HG02763 (cell line): ENCODE results near the gene ZNF697.

ENCODE experiments used
- ATAC-seq: cut with Tn5 transposase; IDR thresholded peaks from one replicate; pipeline ENCODE4 v1.9.1; 2021; ENCODE audit warnings: mild to moderate bottlenecking, moderate library complexity; ENCODE audit not compliant: unreplicated experiment

The ZNF697 gene

DNA sequence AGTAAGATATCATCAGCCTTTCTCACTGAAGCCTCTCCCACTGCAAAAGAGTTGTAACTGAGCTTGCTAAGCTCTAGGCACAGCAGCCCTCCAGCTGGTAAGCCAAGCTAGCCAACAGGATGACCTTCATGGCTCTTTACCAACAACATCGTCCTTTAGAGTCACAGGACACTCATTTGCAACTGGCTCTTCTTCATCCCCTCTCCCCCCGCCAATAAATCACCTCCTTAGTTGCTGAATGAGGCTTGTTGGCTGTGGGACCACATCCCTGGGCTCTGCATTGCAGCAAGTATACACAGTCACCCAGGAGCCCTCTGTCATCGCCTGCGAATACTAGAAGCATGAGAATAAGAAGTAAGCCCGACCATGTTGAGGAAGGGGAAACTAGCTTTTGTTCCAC lies 16.0 kb upstream of the ZNF697 start:
- ATAC-seq, result no peak

DNA sequence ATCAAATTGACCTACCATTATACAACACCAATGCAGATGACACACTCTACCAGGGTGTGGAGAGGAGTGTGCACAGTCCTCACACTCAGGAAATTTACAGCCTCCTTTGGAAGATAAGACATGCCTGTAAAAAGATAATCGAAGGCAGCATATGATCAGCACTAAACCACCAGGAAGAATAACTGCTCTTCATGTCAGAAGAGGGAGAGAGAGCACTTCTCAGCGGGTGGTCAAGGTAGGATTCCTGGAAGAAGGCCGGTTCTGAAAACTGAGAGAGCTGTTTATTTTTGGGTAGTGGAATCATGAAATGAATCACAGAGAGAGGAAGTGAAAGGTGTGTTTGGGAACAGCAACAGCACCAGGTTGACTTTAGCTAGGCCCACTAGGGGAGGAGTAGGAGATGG lies 14.0 kb upstream of the ZNF697 start:
- peak; percentile 66 for ATAC-seq

DNA sequence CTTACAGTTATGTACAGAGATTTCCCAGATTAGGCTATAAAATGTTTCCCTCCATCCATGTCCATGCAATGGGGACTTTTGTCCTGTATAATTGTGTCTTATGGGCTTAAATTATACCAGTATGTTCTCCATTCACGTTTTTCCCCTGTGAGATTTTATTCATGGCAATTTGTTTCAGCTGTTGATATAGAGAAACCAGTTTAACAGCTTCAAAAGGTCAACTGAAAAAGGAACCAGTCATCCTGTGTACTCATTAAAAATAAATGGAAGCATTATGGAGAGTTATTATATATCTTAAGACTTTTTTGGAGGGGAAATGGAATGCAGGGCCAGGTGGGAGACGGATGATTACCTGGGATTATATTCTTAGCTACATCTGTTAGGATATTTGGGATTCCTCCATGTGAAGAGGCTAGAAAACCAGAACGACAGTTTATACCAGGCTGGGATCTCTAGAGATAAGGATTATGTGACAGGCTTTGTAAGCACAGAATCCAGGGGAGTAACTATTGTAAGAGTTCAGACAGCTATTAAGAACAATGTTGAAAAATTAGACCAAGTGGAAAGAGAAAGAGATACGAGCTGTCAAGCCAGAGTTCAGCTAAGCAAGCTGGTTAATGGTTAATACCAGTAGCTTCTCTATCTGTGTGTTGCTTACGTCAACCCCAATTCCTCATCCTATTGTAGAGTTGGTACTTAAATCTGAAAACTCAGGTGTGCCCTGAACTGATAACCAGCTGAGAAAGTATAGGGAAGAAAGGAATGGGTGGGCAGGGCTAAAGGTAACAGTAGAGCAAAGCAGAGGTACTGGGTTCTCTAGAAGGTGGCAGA lies 12.4 kb upstream of the ZNF697 start:
- peak; percentile 70 for ATAC-seq

DNA sequence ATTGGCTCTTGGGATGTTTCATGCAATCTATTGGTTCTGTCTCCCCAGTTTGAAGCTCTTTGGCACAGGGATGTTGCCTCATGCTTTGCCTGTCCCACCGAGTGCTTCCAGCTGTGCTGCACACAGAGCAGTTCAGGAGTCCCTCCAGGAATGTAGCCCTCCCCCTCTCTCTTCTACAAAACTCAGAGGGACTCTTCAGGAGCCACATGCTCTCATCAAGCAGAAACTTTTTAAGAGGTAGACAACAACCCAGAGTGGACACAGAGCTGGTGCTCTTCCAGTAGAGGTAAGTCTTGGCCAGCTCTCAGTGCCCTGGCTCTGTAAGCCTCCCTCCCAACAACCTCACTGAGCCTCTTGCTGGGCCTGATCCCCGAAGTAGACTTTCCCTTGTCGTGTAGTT lies 11.6 kb upstream of the ZNF697 start:
- no peak for ATAC-seq

DNA sequence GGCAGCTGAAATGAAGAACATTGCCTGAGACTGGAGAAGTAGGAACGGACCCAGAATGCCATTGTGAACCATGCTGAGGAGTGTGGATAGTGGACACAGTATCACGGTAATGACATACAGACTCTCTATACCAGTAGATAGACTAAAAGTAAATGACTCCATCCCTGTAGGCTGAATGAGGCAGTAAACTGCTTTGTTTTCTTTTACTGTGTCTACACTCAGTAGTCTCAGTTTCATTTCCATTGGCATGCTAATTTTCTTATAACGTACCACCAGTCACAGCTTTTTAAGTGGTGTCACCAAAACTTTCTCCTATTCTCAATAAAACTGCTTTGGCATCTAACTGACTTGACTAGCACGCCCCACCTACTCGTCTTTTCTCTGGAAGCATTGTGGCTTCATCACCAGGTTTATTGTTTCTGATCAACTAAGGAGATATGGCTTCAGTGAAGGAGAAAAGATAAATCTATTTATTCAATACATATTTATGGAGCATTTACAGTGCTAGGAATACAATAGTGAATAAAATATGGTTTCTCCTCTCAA lies 8.4 kb upstream of the ZNF697 start:
- ATAC-seq, result peak; percentile 38

DNA sequence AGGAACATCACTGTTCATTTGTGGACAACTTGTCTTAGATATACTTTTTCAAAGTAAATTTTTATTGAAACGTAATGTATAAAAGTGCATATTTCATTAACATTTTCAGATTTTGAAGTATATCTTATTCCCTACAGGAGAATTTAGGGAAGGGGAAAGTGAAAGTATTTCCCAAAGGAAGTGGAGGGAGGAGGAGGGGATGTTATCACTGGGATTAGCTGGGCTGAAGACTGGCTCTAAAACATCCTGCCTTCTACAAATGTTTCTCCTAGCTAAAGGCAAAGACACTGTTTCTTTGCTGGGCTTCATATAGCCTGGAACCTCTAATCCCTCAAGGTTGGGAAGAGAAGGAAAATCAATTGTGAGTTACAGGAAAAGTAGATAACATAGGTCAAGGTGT lies 7.1 kb upstream of the ZNF697 start:
- no peak for ATAC-seq

DNA sequence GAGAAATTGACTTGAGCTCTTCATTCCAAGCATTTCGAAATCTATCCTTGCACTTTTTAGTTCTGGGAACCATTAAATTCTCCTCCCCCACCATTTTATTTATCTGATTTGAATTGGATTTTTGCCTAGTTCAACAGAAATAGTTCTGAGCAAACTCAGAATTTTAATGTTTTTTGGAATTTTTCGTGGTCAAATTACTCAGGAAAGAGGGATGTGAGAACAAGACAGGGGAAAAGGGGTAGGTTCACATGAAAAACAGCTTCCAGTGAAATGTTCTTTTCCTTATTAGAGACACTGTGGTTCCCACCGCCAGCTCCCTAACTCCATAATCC lies 5.7 kb upstream of the ZNF697 start:
- no peak for ATAC-seq

DNA sequence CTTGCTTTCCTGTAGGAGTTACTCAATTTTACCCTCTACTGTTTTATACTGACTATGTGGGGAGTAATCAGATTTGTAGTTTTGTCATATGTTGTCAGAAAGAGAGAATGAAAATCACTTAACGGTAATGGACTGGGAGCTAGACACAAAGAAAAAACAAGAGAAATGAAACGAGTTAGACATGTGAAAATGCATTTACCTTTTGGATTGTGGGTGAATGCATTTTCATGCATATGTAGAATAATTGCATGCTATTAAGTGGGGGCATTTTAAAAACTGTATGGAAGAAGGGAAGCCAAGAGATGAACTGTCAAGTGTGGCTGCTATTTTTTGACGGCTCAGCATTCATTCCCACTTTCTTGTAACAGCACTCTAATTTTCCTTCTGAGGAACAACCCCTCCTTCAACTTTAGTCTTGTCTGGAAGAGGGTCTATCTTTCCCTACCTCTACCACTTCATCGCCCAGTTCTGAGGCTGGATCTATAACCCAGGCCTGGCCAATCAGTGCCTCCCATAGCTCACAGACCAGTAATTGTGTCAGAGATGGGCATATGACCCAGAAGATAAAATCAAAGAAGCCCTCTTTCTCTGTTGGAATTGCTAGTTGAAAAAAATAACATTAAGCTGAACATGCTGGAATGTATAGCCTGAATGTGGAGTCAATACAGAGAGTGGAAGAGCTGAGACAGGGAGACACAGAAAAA lies 5.2 kb upstream of the ZNF697 start:
- no peak for ATAC-seq

DNA sequence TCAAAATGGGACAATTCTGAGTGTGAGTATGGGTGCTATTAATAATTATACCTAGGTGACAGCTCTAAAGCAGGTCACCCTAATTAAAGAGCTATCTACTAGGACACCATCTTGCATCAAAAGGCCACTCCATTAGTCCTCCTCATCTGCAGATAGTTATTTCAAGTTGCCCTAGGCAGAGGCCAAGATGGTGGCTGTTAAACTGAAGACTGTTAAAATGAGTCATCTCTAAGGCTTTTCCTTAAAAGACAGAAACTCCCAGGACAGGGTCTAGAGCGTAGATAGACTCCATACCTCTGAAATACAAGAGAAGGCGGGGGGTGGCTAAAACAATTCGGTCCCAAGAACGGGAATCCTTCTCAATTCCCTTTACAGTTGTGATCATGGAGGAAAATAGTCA lies 4.5 kb upstream of the ZNF697 start:
- ATAC-seq, result no peak

DNA sequence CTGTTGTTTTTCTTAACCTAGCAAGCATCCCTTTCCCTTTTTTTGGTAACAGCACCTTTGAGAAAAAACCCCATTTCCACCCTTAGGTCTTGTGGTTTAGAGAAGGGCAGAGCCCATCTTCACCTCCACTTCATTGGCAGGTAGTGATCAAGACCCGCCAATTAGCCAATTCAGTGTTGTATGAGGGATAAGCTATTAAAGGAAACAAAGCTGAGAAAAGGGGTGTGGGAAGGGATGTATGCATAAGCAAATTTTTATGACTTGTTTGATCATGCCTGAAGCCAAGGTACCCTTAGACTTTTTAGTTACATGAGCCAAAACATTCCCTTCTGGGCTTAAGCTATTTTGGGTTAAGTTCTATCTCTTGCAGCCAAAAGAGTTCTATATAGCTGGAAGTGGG lies 3.6 kb upstream of the ZNF697 start:
- ATAC-seq, result no peak

DNA sequence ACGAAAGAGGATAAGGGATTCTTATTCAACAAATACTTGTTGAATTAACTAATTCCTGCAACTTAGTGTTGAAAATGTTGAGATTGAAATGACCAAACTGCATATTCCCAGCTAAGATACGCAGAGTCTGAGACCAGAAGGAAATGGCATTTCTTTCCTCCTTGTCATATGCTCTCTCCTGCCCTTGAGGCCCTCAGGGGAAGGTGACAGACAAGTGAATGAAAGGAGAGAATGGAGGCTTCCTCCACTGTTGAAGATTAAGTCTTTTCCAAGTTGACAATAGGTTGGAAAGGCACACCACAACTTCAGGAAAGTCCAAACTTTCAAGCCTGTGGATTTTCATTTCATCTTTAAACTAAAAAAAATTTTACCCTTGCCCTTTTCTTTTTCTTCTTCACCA lies 3.1 kb upstream of the ZNF697 start:
- ATAC-seq, result no peak

DNA sequence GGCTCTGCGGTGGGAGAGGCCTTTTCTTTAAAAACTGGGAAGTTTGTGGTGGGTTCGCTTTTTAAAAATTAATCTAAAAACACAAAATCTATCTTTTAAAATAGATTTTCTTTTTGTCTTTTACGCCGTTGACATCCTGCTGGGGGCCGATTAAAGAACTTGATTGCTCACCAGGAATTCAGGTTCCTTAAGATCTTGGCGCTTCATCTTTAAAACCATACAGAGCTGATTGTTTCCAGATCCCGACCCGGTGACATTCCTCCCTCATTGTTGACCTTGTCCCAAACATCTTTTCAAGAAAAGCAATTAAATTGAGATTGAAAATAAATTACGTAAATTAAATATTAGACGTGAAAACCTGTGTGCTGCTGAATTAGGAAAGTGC lies 546 bp upstream of the ZNF697 start:
- no peak for ATAC-seq

DNA sequence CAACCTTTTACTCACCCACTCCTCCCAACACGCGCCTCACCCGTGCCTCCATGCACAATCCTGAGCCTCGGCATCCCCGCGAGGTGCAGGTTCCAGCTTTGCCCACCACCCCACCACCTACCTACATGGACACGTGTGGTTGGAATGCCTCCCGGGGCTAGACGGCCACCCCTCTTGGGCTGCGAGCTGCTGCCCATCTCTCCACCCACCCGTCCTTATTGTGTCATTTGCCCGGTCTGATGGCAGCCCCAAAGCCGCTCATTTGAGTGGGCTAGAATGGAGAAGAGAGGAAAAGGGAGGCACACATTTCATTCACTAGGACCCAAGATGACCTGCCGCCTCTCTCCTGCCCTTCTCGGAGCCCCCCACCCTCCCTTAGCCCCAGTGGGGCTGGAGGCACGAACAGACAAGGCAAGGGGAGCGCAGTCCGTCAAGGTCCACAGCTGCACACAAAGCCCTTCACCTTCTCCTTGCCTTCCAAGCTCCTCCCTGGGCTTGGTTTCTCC lies 785 bp downstream of the ZNF697 start:
- ATAC-seq, result no peak

DNA sequence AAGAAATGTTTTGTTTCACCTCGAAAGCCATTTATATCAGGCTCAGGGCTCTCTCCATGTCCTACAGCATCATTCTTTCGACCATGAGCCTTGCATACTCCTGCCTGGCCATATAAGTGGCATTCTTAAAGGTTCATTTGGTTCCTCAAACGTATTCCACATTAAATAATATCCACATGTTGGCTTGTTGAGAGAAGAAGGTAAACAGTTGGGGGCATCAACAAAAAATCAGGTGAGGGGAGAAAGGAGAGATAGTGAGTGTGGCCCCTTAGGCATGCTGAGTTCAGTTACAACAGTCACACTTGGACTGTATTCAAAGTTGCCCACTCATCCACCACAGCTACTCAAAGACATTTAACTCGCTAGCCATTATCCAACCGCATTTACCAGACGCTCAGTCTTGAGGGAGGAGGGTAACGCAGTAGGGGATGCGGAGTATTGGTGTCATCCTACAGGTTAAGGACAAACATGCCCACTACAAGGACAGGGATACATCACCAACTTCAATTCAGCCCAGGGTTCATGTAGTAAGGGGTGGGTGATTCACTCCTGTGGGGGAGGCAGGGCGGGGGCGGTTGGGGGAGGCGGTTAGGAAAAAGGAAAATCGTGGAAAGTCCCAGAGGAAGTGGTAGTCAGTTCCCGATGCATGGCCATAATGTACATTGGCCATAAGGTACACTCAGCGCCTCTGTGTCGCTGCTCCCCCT lies 1.4 kb downstream of the ZNF697 start:
- ATAC-seq, result no peak

DNA sequence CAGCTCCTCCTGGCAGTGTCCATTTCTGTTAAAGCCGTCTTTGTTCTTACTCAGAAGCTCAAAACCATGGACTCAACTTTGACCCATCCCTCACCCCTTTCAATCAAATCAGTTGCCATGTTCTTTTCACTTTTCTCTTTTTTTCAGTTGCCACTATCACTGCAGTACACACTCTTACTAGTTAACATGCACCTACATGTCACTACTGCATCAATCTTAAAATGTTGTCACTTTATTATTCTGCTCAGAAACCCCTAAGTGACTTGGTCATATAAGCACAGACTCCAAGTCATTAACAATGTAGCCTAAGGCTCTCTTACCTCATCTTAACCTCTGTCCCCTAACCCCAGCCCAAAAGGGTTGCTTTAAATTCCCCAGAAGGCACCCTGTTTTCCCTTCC lies 9.0 kb downstream of the ZNF697 start:
- ATAC-seq, result no peak

DNA sequence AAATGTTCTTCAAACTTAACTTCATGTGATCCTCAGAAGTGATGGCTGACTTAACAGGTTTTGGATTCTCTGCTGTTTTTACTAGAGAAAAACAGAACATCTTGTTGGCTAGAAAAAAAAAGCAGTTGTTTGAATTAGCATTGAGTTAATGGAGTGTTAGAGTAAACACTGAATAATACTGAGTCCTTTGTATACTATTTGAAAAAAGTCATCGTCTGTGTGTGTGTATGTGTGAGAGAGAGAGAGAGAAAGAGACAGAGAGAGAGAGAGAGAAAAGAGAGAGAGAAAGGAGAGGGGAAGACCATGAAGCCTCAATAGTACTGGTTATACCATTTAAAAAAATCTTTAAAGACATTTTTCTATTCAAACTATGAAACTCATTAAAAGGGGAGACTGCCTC lies 10.4 kb downstream of the ZNF697 start:
- ATAC-seq, result no peak

DNA sequence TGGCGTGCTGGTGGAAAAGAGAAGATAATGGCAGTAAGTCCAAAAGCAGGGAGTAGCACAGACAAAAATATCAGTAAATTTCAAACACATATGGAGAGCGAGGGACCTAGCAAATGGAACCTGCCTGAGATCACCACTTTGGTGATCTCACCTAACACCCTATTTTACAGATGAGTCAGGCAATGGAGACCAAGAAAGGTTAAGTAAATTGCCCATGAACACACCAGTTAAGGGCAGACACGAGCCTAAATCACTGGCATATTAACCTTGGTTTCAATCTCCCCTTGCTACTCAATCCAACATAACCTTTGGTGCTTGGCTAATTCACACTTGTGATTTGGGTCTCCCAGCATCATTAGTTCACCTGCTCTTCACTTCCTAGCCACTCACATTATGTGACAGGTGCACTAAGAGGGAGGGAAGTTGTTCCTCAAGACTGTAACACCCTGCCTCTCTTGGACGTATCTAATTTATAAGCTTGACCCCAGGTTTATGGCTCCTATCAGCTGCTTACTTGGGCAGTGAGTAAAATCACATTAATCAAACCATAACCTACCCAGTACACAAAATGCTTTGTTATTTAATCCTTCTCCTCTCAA lies 11.5 kb downstream of the ZNF697 start:
- no peak for ATAC-seq

DNA sequence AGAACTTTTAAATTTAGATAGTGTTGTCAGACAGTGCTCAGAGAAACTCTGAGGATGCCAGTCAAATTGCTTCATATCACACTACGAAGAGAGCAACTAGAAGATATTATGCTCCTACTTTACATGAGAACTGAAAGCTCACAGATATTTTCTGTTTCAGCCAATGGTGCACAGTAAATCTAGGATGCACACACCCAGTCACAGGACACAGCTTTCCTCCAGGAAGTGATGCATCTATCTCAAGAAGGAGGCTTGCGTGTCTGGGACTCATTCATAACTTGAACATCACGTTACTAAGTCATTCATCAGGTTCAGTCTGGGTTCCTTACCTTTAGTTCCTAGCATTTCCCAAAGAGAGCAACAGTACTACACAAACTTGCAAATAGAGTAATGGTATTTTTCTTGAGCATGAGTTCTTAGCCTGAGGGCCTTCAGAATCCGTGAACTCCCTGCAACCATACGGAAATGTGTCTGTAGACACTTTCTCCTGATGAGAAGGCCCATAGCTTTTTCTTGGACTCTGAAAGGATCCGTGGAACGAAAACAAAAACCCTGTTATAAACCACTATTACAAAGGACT lies 12.2 kb downstream of the ZNF697 start:
- ATAC-seq, result peak; percentile 51

DNA sequence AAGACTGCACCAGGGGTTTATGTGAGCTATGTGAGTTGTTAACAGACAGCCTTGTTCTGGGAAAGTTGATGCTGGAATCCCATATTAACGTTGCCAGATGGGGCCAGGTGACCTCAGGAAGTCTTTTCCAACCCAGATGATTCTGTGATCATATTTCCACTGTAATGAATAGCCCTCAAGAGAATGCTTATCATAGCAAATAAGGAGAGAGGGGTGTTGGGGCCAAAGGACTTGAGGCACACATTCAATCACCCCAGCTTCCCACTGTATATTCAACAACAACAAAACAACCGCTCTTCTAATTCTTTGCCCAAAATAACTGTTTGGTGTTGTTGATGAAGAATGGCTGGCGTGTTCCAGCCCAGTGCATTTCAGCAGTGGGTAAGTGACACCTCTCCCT lies 14.1 kb downstream of the ZNF697 start:
- no peak for ATAC-seq

DNA sequence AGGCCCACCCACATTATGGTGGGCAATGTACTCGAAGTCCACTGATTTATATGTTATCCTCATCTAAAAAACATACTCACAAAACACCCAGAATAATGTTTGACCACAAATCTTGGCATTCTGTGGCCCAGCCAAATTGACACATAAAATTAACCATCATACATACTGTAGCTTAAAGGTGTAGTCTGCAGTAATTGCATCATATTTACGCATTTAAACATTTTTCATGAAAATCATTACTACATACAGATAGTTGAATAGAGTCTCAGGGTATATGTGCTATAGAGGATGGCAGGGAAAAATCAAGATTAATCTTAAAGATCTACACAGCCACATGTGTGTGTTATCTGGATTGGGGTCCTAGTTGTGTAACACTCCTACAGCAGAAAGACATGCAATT lies 14.5 kb downstream of the ZNF697 start:
- no peak for ATAC-seq

DNA sequence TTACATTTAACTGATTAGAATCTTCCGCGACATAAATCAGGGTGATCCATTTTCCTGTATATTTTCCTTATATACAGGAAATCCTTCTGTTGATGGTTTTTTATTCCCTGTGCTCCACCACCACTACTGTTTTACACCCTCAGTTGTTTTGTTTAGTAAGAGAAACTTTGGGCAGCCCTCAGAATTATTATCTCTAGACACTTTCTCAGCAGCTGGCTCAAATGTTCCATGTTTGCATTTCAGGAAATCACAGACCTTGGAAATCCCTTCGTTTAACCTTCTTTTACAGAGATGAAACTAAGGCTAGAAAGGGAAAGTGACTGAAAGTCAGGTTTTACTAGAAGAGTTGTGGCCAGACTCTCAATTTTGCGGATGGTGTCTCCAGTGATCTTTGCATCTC lies 15.2 kb downstream of the ZNF697 start:
- no peak for ATAC-seq
